WTC11 (cell line): ENCODE measurements around the gene ATN1.

Experiments used
- CTCF ChIP-seq: fragments of 200-600 bp; IDR thresholded peaks from 2 replicates; pipeline ENCODE4 v1.8.0; 2022; ENCODE audit warnings: antibody characterized with exemption
- JUN ChIP-seq: sonication (generic); formaldehyde crosslinking; IDR thresholded peaks from 2 replicates; pipeline ENCODE4 v1.8.0; 2023; ENCODE audit warnings: mild to moderate bottlenecking, missing genetic modification reagents
- USF2 ChIP-seq: sonication (generic); formaldehyde crosslinking; IDR thresholded peaks from 2 replicates; pipeline ENCODE4 v1.8.1; 2023; ENCODE audit warnings: mild to moderate bottlenecking, missing genetic modification reagents, moderate library complexity

- no peak for TF ChIP-seq USF2 (CRISPR knock-in tag)
- no peak for TF ChIP-seq CTCF
- TF ChIP-seq JUN: no peak
Measured at GRCh38 chr12:6959058-6959804, 31.5 kb downstream of the ATN1 start.
